Stimulated activated CD4-positive, alpha-beta T cell treated with anti-CD3 and anti-CD28 coated beads, Interleukin-1b, Interleukin-23, amount 100 ng/mL, for 24 hours (primary cell): Measurements from ENCODE around the gene TMEM214.

Source experiments
- DNase-seq, 4 experiments: peaks; one replicate each; pipeline ENCODE4 v3.0.0-alpha.2; 2020; ENCODE audit warnings: low read depth in 4 of 4, low spot score in 1 of 4

TMEM214 gene

GRCh38 chr2:27009083-27009482 is 23.7 kb upstream of the TMEM214 start:
- no peak for DNase-seq

GRCh38 chr2:27009716-27010115 is 23.0 kb upstream of the TMEM214 start:
- DNase-seq = no peak

GRCh38 chr2:27010139-27010538 is 22.6 kb upstream of the TMEM214 start:
- no peak for DNase-seq

DNA sequence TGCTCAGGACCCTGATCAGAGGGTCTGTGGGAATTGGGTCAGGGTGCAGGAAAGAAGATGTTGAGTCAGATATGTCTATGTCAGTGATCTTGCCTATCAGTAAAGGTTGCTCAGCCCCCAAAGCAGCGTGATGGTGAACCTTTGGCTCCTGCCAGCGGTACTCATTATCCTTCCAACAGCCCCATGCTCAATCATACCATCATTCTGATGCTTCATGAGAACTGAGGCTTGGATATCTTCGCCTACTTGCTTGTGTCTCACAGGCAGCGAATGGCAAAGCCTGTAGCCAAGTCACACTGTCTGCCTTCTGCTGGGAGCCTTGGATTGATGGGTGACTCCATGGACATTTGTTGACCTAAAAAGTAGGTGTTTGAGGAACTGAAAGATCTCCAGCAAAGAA is 19.0 kb upstream of the TMEM214 start:
- no peak for DNase-seq

GRCh38 chr2:27014771-27015433 is 17.9 kb upstream of the TMEM214 start:
- DNase-seq = no peak

- peak in 3 of 4 experiments; percentile 15 to 22 (median 18) for DNase-seq
These were observed 15.9 kb upstream of the TMEM214 start for GRCh38 chr2:27016801-27017325.

GRCh38 chr2:27018142-27018541 is 14.6 kb upstream of the TMEM214 start:
- no peak for DNase-seq

GRCh38 chr2:27019459-27019858 is 13.3 kb upstream of the TMEM214 start:
- no peak for DNase-seq

- DNase-seq = no peak
These were observed 12.6 kb upstream of the TMEM214 start for GRCh38 chr2:27019931-27020855.

- DNase-seq = no peak
These were observed 11.3 kb upstream of the TMEM214 start for GRCh38 chr2:27021253-27022049.

DNA sequence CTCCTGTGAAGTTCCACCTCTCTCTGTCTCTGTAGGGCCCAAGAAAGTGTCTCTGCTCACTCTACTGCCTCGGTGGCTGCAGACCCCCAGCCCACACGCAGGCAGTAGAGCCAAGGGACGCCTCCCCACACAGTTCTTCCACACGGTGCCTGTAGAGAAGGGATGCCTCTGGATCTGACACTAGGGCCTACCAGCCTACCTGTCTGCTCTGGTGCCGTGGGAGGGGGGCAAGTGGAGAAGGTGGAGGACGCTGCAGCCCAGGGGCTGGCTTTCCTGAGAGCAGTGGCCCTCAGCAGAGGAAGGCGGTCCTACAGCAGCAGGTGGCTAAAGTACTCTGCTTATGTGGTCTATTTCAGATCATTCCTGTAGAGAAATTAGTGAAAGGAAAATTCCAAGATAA is 9.0 kb upstream of the TMEM214 start:
- DNase-seq = no peak

DNA sequence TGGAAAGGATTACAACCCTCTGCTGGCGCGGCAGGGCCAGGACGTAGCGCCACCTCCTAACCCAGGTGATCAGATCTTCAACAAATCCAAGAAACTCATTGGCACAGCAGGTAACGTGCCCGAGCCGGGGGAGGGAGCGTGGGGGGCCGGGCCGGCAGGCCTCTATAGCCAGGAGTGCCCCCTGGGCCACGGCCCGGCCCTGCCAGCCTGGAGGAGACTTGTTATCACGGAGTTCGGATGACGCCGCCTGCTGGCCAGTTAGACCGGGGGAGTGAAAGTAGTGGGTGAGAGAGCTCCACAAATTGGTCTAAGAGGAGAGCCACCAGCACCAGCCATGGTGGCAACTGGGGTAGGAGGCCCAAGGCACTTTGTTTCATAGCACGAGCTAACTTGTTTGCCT is 8.6 kb upstream of the TMEM214 start:
- no peak for DNase-seq

DNA sequence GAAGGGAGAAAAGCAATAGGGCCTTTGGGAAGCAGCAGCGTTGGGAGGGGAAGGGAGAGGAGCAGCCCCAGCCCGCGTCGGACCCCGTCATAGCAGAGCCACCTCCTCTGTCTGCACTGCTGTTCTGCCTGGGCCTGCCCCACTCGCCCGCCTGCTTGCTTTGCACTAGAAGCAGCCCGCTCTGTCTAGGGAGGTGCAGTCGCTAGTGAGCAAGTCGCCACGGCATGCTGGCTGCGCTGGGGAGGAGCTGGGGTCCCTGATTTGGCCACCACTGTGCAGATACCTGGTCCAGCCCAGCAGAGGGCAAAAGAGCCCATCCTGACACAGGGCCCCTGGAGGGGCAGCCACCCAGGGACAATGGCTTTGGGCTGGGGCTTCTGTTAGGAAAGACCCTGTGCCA is 8.0 kb upstream of the TMEM214 start:
- DNase-seq = no peak

- DNase-seq = no peak
These were observed 7.4 kb upstream of the TMEM214 start for GRCh38 chr2:27025281-27025800.

DNA sequence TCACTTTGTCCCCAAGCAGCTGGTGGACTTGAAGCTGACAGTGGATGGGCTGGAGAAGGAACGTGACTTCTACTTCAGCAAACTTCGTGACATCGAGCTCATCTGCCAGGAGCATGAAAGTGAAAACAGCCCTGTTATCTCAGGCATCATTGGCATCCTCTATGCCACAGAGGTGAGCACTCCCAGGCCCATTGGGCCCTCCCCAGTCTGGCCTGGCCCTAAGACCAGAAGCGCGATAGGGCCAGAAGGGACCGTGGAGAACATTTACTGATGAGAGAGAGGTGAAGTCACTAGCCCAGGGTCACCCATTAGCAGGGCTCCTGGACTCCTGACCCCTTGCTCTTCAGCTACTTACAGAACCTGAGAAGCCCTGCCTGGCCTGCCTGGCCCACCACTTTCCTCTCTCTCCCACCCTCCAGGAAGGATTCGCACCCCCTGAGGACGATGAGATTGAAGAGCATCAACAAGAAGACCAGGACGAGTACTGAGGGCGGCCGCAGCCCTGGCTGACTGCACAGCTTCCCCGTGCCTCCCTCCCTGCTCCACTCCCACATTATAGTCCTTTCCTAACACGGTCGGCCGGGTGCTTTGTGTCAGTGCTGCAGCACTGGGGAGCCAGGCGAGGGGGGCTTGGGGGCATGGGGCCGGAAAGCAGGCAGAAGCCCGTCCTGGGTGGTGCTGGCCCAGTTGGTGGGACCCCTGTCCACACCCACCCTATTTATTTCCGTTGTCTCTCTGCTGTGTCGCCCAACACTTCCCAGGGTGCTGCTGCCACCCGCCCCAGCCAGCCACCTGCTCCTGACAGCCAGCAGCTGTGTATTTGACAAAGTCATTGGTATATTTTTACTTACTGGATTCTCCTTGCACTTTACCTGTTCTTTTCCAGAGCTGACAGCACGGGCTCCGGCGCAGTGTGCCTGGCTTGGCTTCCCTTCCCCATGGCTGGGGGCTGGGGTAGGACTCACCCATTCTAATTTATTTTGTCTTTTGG is 6.6 kb upstream of the TMEM214 start:
- no peak for DNase-seq

- no peak for DNase-seq
These were observed 5.5 kb upstream of the TMEM214 start for GRCh38 chr2:27027211-27027651.

DNA sequence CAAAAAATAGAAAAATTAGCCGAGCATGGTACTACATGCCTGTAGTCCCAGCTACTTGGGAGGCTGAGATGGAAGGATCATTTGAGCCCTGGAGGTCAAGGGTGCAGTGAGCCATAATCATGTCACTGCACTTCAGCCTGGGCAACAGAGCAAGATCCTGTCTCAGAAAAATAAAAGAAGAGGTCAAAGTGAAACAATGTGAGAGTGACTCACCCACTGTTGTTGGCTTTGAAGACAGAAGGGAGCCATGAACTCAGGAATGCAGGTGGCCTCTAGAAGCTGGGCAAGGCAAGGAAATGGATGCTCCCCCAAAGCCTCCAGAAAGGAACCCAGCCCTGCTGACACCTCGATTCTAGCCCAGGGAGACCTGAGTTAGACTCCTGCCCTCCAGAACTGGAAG is 3.7 kb upstream of the TMEM214 start:
- DNase-seq = no peak

DNA sequence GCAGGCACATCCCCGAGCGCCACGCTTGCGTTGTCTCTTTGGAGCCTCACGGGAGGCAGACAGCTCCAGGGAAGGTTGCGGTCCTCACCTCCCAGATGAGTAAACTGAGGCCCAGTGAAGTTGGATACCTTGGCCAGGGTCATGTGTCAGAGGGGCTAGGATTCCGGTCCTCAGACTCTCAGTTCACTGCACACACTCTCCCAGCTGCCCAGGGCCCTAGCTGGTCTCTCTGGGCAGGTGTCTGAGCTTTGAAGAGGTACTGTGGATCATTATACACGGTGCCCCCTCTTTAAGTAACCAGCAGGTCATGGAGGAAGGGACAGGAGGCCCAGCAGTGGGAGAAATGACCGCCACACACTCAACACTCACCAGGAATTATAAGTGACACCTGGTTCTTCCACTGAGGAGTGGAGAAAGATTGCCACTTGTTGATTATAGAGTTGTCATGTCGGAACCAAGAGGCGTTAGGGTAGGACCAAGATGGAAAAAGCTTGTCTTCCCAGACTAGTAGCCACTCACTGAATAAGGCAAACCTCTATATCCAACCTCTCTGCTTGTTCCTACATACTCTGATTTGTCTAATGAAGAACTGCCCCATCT is 588 bp downstream of the TMEM214 start:
- no peak for DNase-seq

GRCh38 chr2:27038012-27038411 is 5.2 kb downstream of the TMEM214 start:
- DNase-seq = no peak
